Sigmoid colon (tissue), 7 donors: ENCODE results near the gene HBS1L. TPM values are rescaled to one million over a fixed set of nuclear protein-coding genes. Genes with fewer than 3 reads are reported as not detected.

Source experiments
- DNase-seq: peaks from one replicate; pipeline ENCODE4 v3.0.0-alpha.2; 2019
- H3K27ac ChIP-seq, 4 donors: fragments of 200-600 bp; sonication (generic); one replicate each; pipeline ENCODE4 v1.5.1; 2016 to 2019; ENCODE audit warnings: mild to moderate bottlenecking in 1 of 4
- H3K27me3 ChIP-seq, 3 donors: fragments of 200-600 bp; sonication (generic); one replicate each; pipeline ENCODE4 v1.5.1; 2019; ENCODE audit warnings: mild to moderate bottlenecking in 1 of 3
- H3K36me3 ChIP-seq, 4 donors: fragments of 200-600 bp; sonication (generic); one replicate each; pipeline ENCODE4 v1.5.1; 2016 to 2019
- H3K4me1 ChIP-seq, 4 donors: fragments of 200-600 bp; sonication (generic); one replicate each; pipeline ENCODE4 v1.5.1; 2017 to 2019
- H3K4me3 ChIP-seq, 4 donors: fragments of 200-600 bp; sonication (generic); one replicate each; pipeline ENCODE4 v1.5.1; 2017 to 2019; ENCODE audit warnings: mild to moderate bottlenecking in 2 of 4, moderate library complexity in 1 of 4
- H3K9me3 ChIP-seq, 4 donors: fragments of 200-600 bp in 3 of 4; sonication (generic) in 3 of 4; one replicate each; pipeline versions ENCODE4 v1.5.1 to v1.6.1; 2013 to 2019
- EP300 ChIP-seq, 4 donors: sonication (generic); formaldehyde crosslinking; IDR thresholded peaks; one replicate each; pipeline ENCODE4 v1.6.1; 2017; ENCODE audit warnings: antibody characterized with exemption in 4 of 4
- POLR2A ChIP-seq, 2 donors: fragments of 450-650 bp; IDR thresholded peaks; one replicate each; pipeline ENCODE4 v1.6.1; 2016; ENCODE audit warnings: antibody characterized with exemption in 2 of 2, mild to moderate bottlenecking in 2 of 2, moderate library complexity in 2 of 2
- POLR2AphosphoS5 ChIP-seq, 4 donors: sonication (generic); formaldehyde crosslinking; IDR thresholded peaks; one replicate each; pipeline ENCODE4 v1.6.1; 2017; ENCODE audit warnings: antibody characterized with exemption in 4 of 4
- WGBS, 2 donors: extraction: QIAGEN DNeasy Blood & Tissue Kit; methylation state at CpG; one replicate each; pipeline ENCODE4 v1.1.7; 2013; 5-methylcytosine and 5-hydroxymethylcytosine counted together
- intact Hi-C: fragments of 100-400 bp; cut with DNase I; formaldehyde crosslinking; loops from one replicate; pipeline ENCODE4 v1.15.1; 2023
- polyA plus RNA-seq, 3 donors: library from polyadenylated mRNA; stranded (reverse); fragments of 200-250 nt; gene quantifications; one replicate each; pipeline ENCODE4 v1.2.3, GENCODE V29; 2013
- total RNA-seq, 4 donors: library from RNA; depleted of rRNA; stranded (reverse); fragments of >200 nt; gene quantifications; one replicate each; pipeline ENCODE4 v1.1.0, GENCODE V29; 2016
- TF ChIP-seq, protein P1 (sequence below), 4 experiments: fragments of 450-650 bp in 3 of 4; fragments of 200-600 bp in 1 of 4; IDR thresholded peaks; one replicate each; pipeline ENCODE4 v1.5.1; 2016 to 2019; ENCODE audit warnings: antibody characterized with exemption in 4 of 4, mild to moderate bottlenecking in 3 of 4, moderate library complexity in 2 of 4
- donor health status: healthy with polysubstance abuse.
- donor health status: Bipolar disorder and iron deficiency.
- donor health status: healthy.

Gene HBS1L
- total and polyA plus RNA-seq, 7 donors: 14.4 to 61.9 (median 37.1) TPM

DNA sequence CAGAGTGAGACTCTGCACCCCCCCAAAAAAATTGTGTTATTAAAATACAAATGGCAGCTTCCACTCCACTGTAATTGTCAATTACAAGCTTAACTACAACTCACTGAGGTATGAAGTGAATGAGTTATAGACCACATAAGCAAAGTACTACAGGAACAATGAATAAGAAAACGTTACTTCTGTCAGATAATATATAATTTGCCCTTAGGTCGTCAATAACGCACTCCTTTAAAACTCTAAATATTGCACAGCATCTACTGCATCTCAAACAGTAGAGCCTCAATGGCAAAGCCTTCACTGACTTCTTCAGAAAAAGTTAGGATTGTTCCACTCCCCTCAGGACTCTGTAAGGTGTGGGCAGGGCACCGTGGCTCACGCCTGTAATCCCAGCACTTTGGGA is 2.0 kb upstream of the HBS1L start:
- H3K4me3 ChIP-seq: no peak overlapping the region
- H3K4me1 ChIP-seq: peaks cover 0 to 24% (median 20%) of the 10 kb centered on the region in 4 donors
- 92 to 94% methylated on average over 5 of the region's 5 CpGs for WGBS, 2 donors
- no peak overlapping the region for H3K27ac ChIP-seq
- no peaks in the 10 kb centered on the region for H3K36me3 ChIP-seq
- H3K27me3 ChIP-seq: no peaks in the 10 kb centered on the region
- no peak for DNase-seq
- TF ChIP-seq POLR2A (IDR thresholded peaks at IDR 0.05) (no peak), POLR2AphosphoS5 (IDR thresholded peaks at IDR 0.05) (no peak), EP300 (IDR thresholded peaks at IDR 0.05) (no peak)
- TF ChIP-seq, protein P1, sequence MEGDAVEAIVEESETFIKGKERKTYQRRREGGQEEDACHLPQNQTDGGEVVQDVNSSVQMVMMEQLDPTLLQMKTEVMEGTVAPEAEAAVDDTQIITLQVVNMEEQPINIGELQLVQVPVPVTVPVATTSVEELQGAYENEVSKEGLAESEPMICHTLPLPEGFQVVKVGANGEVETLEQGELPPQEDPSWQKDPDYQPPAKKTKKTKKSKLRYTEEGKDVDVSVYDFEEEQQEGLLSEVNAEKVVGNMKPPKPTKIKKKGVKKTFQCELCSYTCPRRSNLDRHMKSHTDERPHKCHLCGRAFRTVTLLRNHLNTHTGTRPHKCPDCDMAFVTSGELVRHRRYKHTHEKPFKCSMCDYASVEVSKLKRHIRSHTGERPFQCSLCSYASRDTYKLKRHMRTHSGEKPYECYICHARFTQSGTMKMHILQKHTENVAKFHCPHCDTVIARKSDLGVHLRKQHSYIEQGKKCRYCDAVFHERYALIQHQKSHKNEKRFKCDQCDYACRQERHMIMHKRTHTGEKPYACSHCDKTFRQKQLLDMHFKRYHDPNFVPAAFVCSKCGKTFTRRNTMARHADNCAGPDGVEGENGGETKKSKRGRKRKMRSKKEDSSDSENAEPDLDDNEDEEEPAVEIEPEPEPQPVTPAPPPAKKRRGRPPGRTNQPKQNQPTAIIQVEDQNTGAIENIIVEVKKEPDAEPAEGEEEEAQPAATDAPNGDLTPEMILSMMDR (IDR thresholded peaks at IDR 0.05): no peak
- H3K9me3 ChIP-seq: no peaks in the 10 kb centered on the region
- intact Hi-C loops: loop anchor here (10.0 kb wide), 1 partner anchor 882 kb away; no protein-coding TSS in a partner anchor

DNA sequence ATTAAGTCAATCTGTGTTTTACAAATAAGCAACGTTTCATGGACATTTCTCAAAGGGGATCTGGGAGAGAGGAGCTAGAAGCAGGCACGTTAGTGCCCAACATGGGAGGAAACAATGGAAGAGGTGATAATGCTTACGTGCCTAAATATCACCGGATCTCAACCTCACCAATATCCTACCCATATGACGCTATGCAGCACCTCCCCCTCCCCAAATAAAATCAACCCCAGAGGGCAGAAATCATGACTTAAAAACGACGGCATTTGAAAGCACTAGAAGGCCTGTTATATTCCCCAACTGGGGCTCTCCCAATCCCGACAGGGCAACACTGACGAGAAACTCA is 425 bp downstream of the HBS1L start:
- DNase-seq: no peak
- peak overlapping the region; percentile 87 to 91 (median 89) for H3K27ac ChIP-seq
- peaks cover 0 to 9% (median 0%) of the 10 kb centered on the region in 4 donors for H3K36me3 ChIP-seq
- no peaks in the 10 kb centered on the region for H3K27me3 ChIP-seq
- TF ChIP-seq POLR2A (IDR thresholded peaks at IDR 0.05): no peak
- TF ChIP-seq, protein P1 (IDR thresholded peaks at IDR 0.05): no peak
- TF ChIP-seq EP300 (IDR thresholded peaks at IDR 0.05): peak in 1 of 4 donors; percentile 19
- WGBS, 2 donors: 0% methylated on average over 9 of the region's 9 CpGs
- peaks cover 0 to 24% (median 20%) of the 10 kb centered on the region in 4 donors for H3K4me1 ChIP-seq
- intact Hi-C loops: loop anchor here (10.0 kb wide), 1 partner anchor 879 kb away; no protein-coding TSS in a partner anchor
- H3K9me3 ChIP-seq: no peaks in the 10 kb centered on the region
- peak overlapping the region; percentile 77 to 94 (median 86) for H3K4me3 ChIP-seq

DNA sequence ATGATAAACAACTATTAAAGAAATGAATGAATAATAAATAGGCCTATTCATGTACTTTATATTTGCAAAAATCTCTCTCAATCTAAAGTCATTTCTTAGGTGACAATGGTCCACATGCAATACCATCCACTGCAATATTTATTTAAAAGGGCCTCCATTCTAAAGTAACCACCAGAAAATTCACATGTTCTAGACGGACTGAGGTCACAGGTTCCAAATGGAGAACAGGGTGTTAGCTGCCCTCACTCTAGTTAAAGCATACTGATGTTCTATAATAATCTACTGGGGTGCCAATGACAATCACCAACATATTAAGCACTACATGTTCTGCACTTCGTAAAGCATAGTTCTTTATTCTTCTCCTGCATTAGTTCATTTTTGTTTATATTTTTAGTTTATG is 1.2 kb downstream of the HBS1L start:
- Histone ChIP-seq H3K9me3 (no peaks in the 10 kb centered on the region), H3K27ac (no peak overlapping the region), H3K4me1 (peaks cover 0 to 24% (median 20%) of the 10 kb centered on the region in 4 donors), H3K27me3 (no peaks in the 10 kb centered on the region), H3K36me3 (peaks cover 0 to 17% (median under 1%) of the 10 kb centered on the region in 4 donors), H3K4me3 (peak overlapping the region in 3 of 4 donors; percentile 77 to 94 (median 86))
- intact Hi-C loops: loop anchor here (10.0 kb wide), 1 partner anchor 879 kb away; no protein-coding TSS in a partner anchor
- no peak for DNase-seq
- 23 to 39% methylated on average over 2 of the region's 2 CpGs for WGBS, 2 donors
- TF ChIP-seq EP300 (IDR thresholded peaks at IDR 0.05) (no peak), POLR2AphosphoS5 (IDR thresholded peaks at IDR 0.05) (no peak), POLR2A (IDR thresholded peaks at IDR 0.05) (no peak)
- TF ChIP-seq, protein P1 (IDR thresholded peaks at IDR 0.05): no peak

DNA sequence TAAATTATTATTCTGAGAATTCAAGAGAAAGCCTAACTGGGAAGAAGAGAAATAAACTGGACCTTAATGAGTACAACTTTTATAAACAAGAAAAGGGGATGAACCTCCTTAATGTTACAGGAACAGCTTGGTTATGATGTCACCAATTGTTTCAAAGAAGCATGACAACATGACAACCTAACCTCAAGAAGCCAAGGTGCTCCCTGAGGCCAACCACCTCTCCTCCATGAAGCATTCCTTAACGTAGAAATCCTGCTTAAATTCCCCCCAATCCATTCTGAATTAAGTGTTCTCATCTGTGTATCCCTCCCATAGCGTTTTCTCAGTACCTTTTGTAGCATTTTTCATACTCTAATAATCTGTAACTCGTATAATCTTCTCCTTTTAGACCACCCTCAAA is 1.7 kb downstream of the HBS1L start:
- TF ChIP-seq, protein P1 (IDR thresholded peaks at IDR 0.05): no peak
- TF ChIP-seq POLR2AphosphoS5 (IDR thresholded peaks at IDR 0.05): no peak
- no peak for TF ChIP-seq EP300 (IDR thresholded peaks at IDR 0.05)
- no peak for TF ChIP-seq POLR2A (IDR thresholded peaks at IDR 0.05)
- intact Hi-C loops: loop anchor here (10.0 kb wide), 1 partner anchor 878 kb away; no protein-coding TSS in a partner anchor
- Histone ChIP-seq H3K4me1 (peaks cover 0 to 24% (median 20%) of the 10 kb centered on the region in 4 donors), H3K4me3 (no peak overlapping the region), H3K36me3 (peaks cover 0 to 22% (median 3%) of the 10 kb centered on the region in 4 donors), H3K27ac (no peak overlapping the region), H3K9me3 (no peaks in the 10 kb centered on the region), H3K27me3 (no peaks in the 10 kb centered on the region)
- WGBS, 2 donors: 42 to 75% methylated on average over 3 of the region's 3 CpGs
- no peak for DNase-seq

DNA sequence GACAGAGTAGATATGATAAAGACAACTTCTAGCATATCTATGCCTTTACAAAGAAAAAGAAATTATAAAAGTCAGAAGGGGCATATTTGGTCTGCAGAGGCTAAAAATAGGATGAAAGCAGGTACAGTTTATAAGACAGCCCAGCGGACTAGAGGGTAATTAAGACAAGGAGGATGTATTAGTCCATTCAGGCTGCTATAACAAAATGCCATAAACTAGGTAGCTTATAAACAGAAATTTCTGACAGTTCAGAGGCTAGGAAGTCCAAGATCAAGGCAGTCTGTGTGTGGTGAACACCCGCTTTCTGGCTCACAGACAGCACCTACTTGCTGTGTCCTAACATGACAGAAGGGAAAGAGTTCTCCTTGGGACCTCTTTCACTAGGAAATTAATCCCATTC is 5.7 kb downstream of the HBS1L start:
- H3K4me3 ChIP-seq: no peak overlapping the region
- TF ChIP-seq POLR2A (IDR thresholded peaks at IDR 0.05): no peak
- TF ChIP-seq, protein P1 (IDR thresholded peaks at IDR 0.05): no peak
- no peak for TF ChIP-seq POLR2AphosphoS5 (IDR thresholded peaks at IDR 0.05)
- TF ChIP-seq EP300 (IDR thresholded peaks at IDR 0.05): no peak
- H3K36me3 ChIP-seq: peaks cover 0 to 25% (median 3%) of the 10 kb centered on the region in 4 donors
- no peak for DNase-seq
- 97 to 98% methylated on average over 2 of the region's 2 CpGs for WGBS, 2 donors
- H3K9me3 ChIP-seq: no peaks in the 10 kb centered on the region
- H3K27ac ChIP-seq: no peak overlapping the region
- peaks cover 0 to 26% (median 19%) of the 10 kb centered on the region in 4 donors for H3K4me1 ChIP-seq
- H3K27me3 ChIP-seq: no peaks in the 10 kb centered on the region
- intact Hi-C loops: no loop called here
